ENCODE results near the gene LYL1.

DNA sequence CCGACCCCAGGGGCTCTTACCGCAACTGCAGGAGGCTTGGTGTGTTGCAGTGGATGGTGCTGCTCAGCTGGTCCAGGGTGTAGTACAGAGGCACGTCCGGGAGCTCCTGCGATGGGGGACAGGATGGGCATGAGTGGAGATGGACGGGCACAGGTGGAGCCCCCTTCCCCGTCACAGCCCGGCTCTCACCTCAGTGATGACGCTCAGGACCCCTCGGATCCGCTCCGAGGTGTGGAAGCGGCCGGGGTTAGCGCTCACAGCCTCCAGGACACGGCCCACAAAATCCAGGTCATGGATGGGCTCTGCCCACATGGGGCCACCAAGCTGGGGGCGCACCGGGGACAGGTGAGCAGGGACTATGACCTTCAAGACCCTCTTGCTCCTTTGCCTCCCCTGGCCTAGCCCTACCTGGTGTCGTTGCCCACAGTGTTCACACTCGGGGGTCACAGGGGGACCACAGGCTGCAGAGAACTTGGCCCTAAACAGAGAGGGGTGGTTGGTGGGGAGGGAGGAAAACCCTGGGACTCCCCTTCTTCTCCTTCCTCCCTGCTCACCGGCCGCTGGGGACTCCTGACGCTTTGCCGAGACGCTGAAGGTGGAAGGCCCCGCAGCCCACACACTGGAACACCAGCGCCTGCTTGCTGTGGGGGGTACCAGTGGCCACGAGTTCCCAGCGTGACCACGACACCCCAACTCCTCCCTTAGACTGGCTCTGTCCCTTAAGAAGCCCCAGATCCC is 6.9 kb upstream of the LYL1 start:
- TF ChIP-seq, protein P1, sequence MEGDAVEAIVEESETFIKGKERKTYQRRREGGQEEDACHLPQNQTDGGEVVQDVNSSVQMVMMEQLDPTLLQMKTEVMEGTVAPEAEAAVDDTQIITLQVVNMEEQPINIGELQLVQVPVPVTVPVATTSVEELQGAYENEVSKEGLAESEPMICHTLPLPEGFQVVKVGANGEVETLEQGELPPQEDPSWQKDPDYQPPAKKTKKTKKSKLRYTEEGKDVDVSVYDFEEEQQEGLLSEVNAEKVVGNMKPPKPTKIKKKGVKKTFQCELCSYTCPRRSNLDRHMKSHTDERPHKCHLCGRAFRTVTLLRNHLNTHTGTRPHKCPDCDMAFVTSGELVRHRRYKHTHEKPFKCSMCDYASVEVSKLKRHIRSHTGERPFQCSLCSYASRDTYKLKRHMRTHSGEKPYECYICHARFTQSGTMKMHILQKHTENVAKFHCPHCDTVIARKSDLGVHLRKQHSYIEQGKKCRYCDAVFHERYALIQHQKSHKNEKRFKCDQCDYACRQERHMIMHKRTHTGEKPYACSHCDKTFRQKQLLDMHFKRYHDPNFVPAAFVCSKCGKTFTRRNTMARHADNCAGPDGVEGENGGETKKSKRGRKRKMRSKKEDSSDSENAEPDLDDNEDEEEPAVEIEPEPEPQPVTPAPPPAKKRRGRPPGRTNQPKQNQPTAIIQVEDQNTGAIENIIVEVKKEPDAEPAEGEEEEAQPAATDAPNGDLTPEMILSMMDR (IDR thresholded peaks at IDR 0.05): no peak
- no peak for TF ChIP-seq POLR2A (IDR thresholded peaks at IDR 0.05)
